PC-3 (cell line): ENCODE measurements around the gene FBLN1. TPM values are rescaled to one million over a fixed set of nuclear protein-coding genes. Genes with fewer than 3 reads are reported as not detected.

Experiments
- ATAC-seq: fragments of 200-7000 bp; cut with Tn5 transposase; 2 replicates; pipeline ENCODE4 v1.9.1; 2020; ENCODE audit warnings: mild to moderate bottlenecking, moderate library complexity
- BruUV-seq: library from RNA; stranded (reverse); fragments of 400-500 nt; replicated peaks from 2 replicates; lab custom pipeline; 2021; lab: Mats Ljungman, UMichigan
- CTCF ChIA-PET: fragments of 300-600 bp; sonication (Branson Sonifier 250); formaldehyde crosslinking; loops from one replicate; lab custom pipeline; 2022; ENCODE audit warnings: antibody characterized with exemption; lab: Charles Lee
- POLR2A ChIA-PET: fragments of 300-600 bp; sonication (Branson Sonifier 250); formaldehyde crosslinking; loops from one replicate; lab custom pipeline; 2022; ENCODE audit warnings: antibody characterized with exemption; ENCODE audit not compliant: unreplicated experiment; lab: Charles Lee
- DNase-seq: peaks from one replicate; pipeline ENCODE4 v3.0.0-alpha.2; 2015
- H2AFZ ChIP-seq: fragments of 300-600 bp; sonication (generic); 2 replicates; pipeline ENCODE4 v1.6.0; 2016; ENCODE audit warnings: antibody characterized with exemption, low read length
- H3F3A ChIP-seq: fragments of 300-600 bp; sonication (generic); one replicate; pipeline ENCODE4 v1.6.0; 2017; ENCODE audit warnings: antibody characterized with exemption, low read length, control low read depth, mild to moderate bottlenecking; ENCODE audit not compliant: unreplicated experiment
- H3K27ac ChIP-seq: fragments of 300-600 bp; sonication (generic); 2 replicates; pipeline ENCODE4 v1.5.1; 2016; ENCODE audit warnings: mild to moderate bottlenecking, low read length
- H3K27me3 ChIP-seq: fragments of 300-600 bp; sonication (generic); 2 replicates; pipeline ENCODE4 v1.6.1; 2016; ENCODE audit warnings: low read length, mixed read lengths
- H3K36me3 ChIP-seq: fragments of 300-600 bp; sonication (generic); 2 replicates; pipeline ENCODE4 v1.6.1; 2016; ENCODE audit warnings: low read depth, mixed run types, low read length, mixed read lengths
- H3K4me1 ChIP-seq: fragments of 300-600 bp; sonication (generic); 2 replicates; pipeline ENCODE4 v1.5.1; 2016; ENCODE audit warnings: low read length; ENCODE audit not compliant: insufficient read depth
- H3K4me2 ChIP-seq: fragments of 300-600 bp; sonication (generic); 2 replicates; pipeline ENCODE4 v1.6.0; 2016; ENCODE audit warnings: low read length
- H3K4me3 ChIP-seq: fragments of 300-600 bp; sonication (generic); 2 replicates; pipeline ENCODE4 v1.5.1; 2016; ENCODE audit warnings: mild to moderate bottlenecking, low read length, mixed read lengths
- H3K79me2 ChIP-seq: fragments of 300-600 bp; sonication (generic); 2 replicates; pipeline ENCODE4 v1.6.1; 2017; ENCODE audit warnings: low read length, mixed read lengths
- H3K9ac ChIP-seq: fragments of 300-600 bp; sonication (generic); 2 replicates; pipeline ENCODE4 v1.6.0; 2016; ENCODE audit warnings: mild to moderate bottlenecking, low read length
- H3K9me2 ChIP-seq: fragments of 300-600 bp; sonication (generic); replicated peaks from 2 replicates; pipeline ENCODE4 v1.6.1; 2016; ENCODE audit warnings: mixed run types, low read length, mixed read lengths
- H3K9me3 ChIP-seq: fragments of 300-600 bp; sonication (generic); 2 replicates; pipeline ENCODE4 v1.6.1; 2016; ENCODE audit warnings: low read length, mixed read lengths
- H4K20me1 ChIP-seq: fragments of 300-600 bp; sonication (generic); 2 replicates; pipeline ENCODE4 v1.6.1; 2016; ENCODE audit warnings: low read length, mixed read lengths
- CTCF ChIP-seq: fragments of 300-600 bp; sonication (generic); conservative IDR thresholded peaks from 2 replicates; pipeline ENCODE4 v1.5.1; 2017; ENCODE audit warnings: antibody characterized with exemption, low read depth, mild to moderate bottlenecking, low read length
- EZH2 ChIP-seq: fragments of 300-600 bp; sonication (generic); IDR thresholded peaks from one replicate; pipeline ENCODE4 v1.6.1; 2017; ENCODE audit warnings: antibody characterized with exemption, mild to moderate bottlenecking, low read length; ENCODE audit not compliant: unreplicated experiment
- EZH2phosphoT487 ChIP-seq: fragments of 300-600 bp; sonication (generic); IDR thresholded peaks from 2 replicates; pipeline ENCODE4 v1.6.1; 2018; ENCODE audit warnings: mild to moderate bottlenecking, antibody characterized with exemption, low read length, borderline replicate concordance
- intact Hi-C: fragments of 100-400 bp; cut with micrococcal nuclease; formaldehyde crosslinking; loops from 2 replicates; pipeline ENCODE4 v1.9.0; 2023
- total RNA-seq: library from RNA; depleted of rRNA; stranded (reverse); fragments of >200 nt; gene quantifications from 2 replicates; pipeline ENCODE4 v1.2.3, GENCODE V29; 2014

Gene FBLN1
- total RNA-seq, 1 experiment from 2014 or later: 13.4 TPM

GRCh38 chr22:45576273-45576625, 73.6 kb downstream of the FBLN1 start:
- ATAC-seq (no peak), DNase-seq (no peak)
- Histone ChIP-seq H4K20me1 (no peaks in the 10 kb centered on the region), H3K4me3 (no peak overlapping the region), H3K9me3 (0 out of 2 replicates have a peak, but pooled peaks cover 2% of the 10 kb centered on the region), H3K36me3 (no peaks in the 10 kb centered on the region), H3K27me3 (no peaks in the 10 kb centered on the region), H3K4me2 (no peak overlapping the region), H3F3A (no peaks in the 10 kb centered on the region), H2AFZ (no peak overlapping the region), H3K4me1 (peaks cover 9% of the 10 kb centered on the region), H3K9ac (no peak overlapping the region), H3K9me2 (no peaks in the 10 kb centered on the region), H3K27ac (no peak overlapping the region), H3K79me2 (no peaks in the 10 kb centered on the region)
- POLR2A ChIA-PET: no interaction called here
- no TSS peak for BruUV-seq
- TF ChIP-seq EZH2phosphoT487 (no peak), CTCF (no peak), EZH2 (no peak)
- intact Hi-C loops: no loop called here
- CTCF ChIA-PET: no interaction called here

GRCh38 chr22:45576730-45577464, 74.2 kb downstream of the FBLN1 start:
- H3K27ac ChIP-seq: no peak overlapping the region
- CTCF ChIA-PET: interaction anchor here (1.0 kb wide), 1 partner anchor 287 kb away, joined by 3 read pairs; no protein-coding TSS in a partner anchor
- no peaks in the 10 kb centered on the region for H3F3A ChIP-seq

GRCh38 chr22:45577746-45578523, 75.3 kb downstream of the FBLN1 start:
- no peaks in the 10 kb centered on the region for H4K20me1 ChIP-seq
- DNase-seq: peak; percentile 88
- peak overlapping the region; percentile 65 for H3K4me2 ChIP-seq
- no peaks in the 10 kb centered on the region for H3K36me3 ChIP-seq
- no peak overlapping the region for H3K27ac ChIP-seq
- no peaks in the 10 kb centered on the region for H3K9me2 ChIP-seq
- H3F3A ChIP-seq: no peaks in the 10 kb centered on the region
- H2AFZ ChIP-seq: 0 out of 2 replicates have a peak overlapping the region, but pooled peaks have one; percentile 33
- peak; percentile 93 for ATAC-seq
- H3K4me1 ChIP-seq: no peaks in the 10 kb centered on the region
- intact Hi-C loops: loop anchor here (2.0 kb wide), 1 partner anchor 61 kb away; no protein-coding TSS in a partner anchor
- peak; percentile 92 for TF ChIP-seq CTCF
- no peak for TF ChIP-seq EZH2
- no peaks in the 10 kb centered on the region for H3K27me3 ChIP-seq
- H3K9me3 ChIP-seq: no peaks in the 10 kb centered on the region
- ChIA-PET POLR2A (no interaction called here), CTCF (interaction anchor here (1.0 kb wide), 1 partner anchor 286 kb away, joined by 3 read pairs; no protein-coding TSS in a partner anchor)
- no peak overlapping the region for H3K4me3 ChIP-seq
- no peaks in the 10 kb centered on the region for H3K79me2 ChIP-seq
- peak overlapping the region; percentile 39; the same call in 1 of the 2 replicates for H3K9ac ChIP-seq
- no TSS peak for BruUV-seq

More at GRCh38 chr22:45576730-45577464, 74.2 kb downstream of the FBLN1 start:
- peaks cover 9% of the 10 kb centered on the region for H3K4me1 ChIP-seq
- POLR2A ChIA-PET: no interaction called here
- no peak overlapping the region for H3K9ac ChIP-seq
- no peaks in the 10 kb centered on the region for H4K20me1 ChIP-seq
- no peak overlapping the region for H3K4me3 ChIP-seq
- TF ChIP-seq EZH2: no peak
- no peak for TF ChIP-seq EZH2phosphoT487
- no peaks in the 10 kb centered on the region for H3K36me3 ChIP-seq
- no peak for ATAC-seq
- no peak overlapping the region for H2AFZ ChIP-seq
- no TSS peak for BruUV-seq
- intact Hi-C loops: no loop called here
- H3K9me2 ChIP-seq: no peaks in the 10 kb centered on the region
- DNase-seq: no peak
- no peaks in the 10 kb centered on the region for H3K79me2 ChIP-seq
- H3K4me2 ChIP-seq: no peak overlapping the region
- no peaks in the 10 kb centered on the region for H3K9me3 ChIP-seq
- no peaks in the 10 kb centered on the region for H3K27me3 ChIP-seq
